GM10248 (cell line): ENCODE measurements around the gene ARHGAP15.

Experiments used
- CTCF ChIA-PET: fragments of 300-600 bp; sonication (Branson Sonifier 250); formaldehyde crosslinking; extraction: SDS; loops from one replicate; lab custom pipeline; 2021; ENCODE audit warnings: antibody characterized with exemption; lab: Yijun Ruan, JAX
- POLR2A ChIA-PET: fragments of 350-650 bp; sonication (Branson Sonifier 250); formaldehyde crosslinking; extraction: SDS; loops from one replicate; lab custom pipeline; 2020; ENCODE audit warnings: antibody characterized with exemption; lab: Yijun Ruan, JAX
- DNase-seq: peaks from one replicate; pipeline ENCODE4 v3.0.0; 2012; ENCODE audit errors: extremely low spot score
- CTCF ChIP-seq: IDR thresholded peaks from 2 replicates; pipeline ENCODE4 v1.5.1; 2012; ENCODE audit warnings: mild to moderate bottlenecking, low read depth; ENCODE audit errors: extremely low read depth, missing control alignments, control extremely low read depth

Gene ARHGAP15

GRCh38 chr2:143171817-143172216 lies 42.6 kb downstream of the ARHGAP15 start:
- POLR2A ChIA-PET, result no interaction called here
- CTCF ChIA-PET, result interaction anchor here (1.7 to 8.5 kb wide), 4 partner anchors 10 to 50 kb away, joined by 3 to 77 read pairs (median 7); no protein-coding TSS in a partner anchor
- no peak for TF ChIP-seq CTCF
- no peak for DNase-seq

- POLR2A ChIA-PET, result no interaction called here
- DNase-seq, result no peak
- CTCF ChIA-PET, result interaction anchor here (1.6 to 8.5 kb wide), 4 partner anchors 9 to 22 kb away, joined by 3 to 77 read pairs (median 6); no protein-coding TSS in a partner anchor
- TF ChIP-seq CTCF, result no peak
Observed at GRCh38 chr2:143175438-143175837, 46.2 kb downstream of the ARHGAP15 start.

GRCh38 chr2:143176606-143177005 lies 47.4 kb downstream of the ARHGAP15 start:
- CTCF ChIA-PET, result interaction anchor here (1.0 to 8.5 kb wide), 4 partner anchors 15 to 46 kb away, joined by 3 to 77 read pairs (median 4); no protein-coding TSS in a partner anchor
- POLR2A ChIA-PET, result no interaction called here
- DNase-seq, result no peak
- TF ChIP-seq CTCF, result no peak

- POLR2A ChIA-PET, result no interaction called here
- CTCF ChIA-PET, result interaction anchor here (1.0 to 8.5 kb wide), 5 partner anchors 14 to 45 kb away, joined by 3 to 77 read pairs (median 4); no protein-coding TSS in a partner anchor
- TF ChIP-seq CTCF, result no peak
- peak; percentile 36 for DNase-seq
Observed at GRCh38 chr2:143177096-143177786, 48.0 kb downstream of the ARHGAP15 start.

GRCh38 chr2:143181494-143181893 lies 52.3 kb downstream of the ARHGAP15 start:
- no peak for TF ChIP-seq CTCF
- CTCF ChIA-PET, result interaction anchor here (0.9 to 2.0 kb wide), 5 partner anchors 9 to 56 kb away, joined by 3 to 8 read pairs (median 5); no protein-coding TSS in a partner anchor
- no peak for DNase-seq
- POLR2A ChIA-PET, result no interaction called here

GRCh38 chr2:143182649-143183048 lies 53.4 kb downstream of the ARHGAP15 start:
- CTCF ChIA-PET, result interaction anchor here (0.8 to 3.5 kb wide), 7 partner anchors 11 to 150 kb away, joined by 3 to 16 read pairs (median 4); no protein-coding TSS in a partner anchor
- TF ChIP-seq CTCF, result no peak
- POLR2A ChIA-PET, result no interaction called here
- no peak for DNase-seq
